GM12801 (cell line): Measurements from ENCODE around the gene FREM2.

Source experiments
- TF ChIP-seq, protein P1 (sequence below): IDR thresholded peaks from one replicate; pipeline ENCODE4 v1.5.1; 2011; ENCODE audit warnings: control low read depth; ENCODE audit not compliant: insufficient read length; ENCODE audit errors: extremely low read depth

FREM2 gene, protein sequence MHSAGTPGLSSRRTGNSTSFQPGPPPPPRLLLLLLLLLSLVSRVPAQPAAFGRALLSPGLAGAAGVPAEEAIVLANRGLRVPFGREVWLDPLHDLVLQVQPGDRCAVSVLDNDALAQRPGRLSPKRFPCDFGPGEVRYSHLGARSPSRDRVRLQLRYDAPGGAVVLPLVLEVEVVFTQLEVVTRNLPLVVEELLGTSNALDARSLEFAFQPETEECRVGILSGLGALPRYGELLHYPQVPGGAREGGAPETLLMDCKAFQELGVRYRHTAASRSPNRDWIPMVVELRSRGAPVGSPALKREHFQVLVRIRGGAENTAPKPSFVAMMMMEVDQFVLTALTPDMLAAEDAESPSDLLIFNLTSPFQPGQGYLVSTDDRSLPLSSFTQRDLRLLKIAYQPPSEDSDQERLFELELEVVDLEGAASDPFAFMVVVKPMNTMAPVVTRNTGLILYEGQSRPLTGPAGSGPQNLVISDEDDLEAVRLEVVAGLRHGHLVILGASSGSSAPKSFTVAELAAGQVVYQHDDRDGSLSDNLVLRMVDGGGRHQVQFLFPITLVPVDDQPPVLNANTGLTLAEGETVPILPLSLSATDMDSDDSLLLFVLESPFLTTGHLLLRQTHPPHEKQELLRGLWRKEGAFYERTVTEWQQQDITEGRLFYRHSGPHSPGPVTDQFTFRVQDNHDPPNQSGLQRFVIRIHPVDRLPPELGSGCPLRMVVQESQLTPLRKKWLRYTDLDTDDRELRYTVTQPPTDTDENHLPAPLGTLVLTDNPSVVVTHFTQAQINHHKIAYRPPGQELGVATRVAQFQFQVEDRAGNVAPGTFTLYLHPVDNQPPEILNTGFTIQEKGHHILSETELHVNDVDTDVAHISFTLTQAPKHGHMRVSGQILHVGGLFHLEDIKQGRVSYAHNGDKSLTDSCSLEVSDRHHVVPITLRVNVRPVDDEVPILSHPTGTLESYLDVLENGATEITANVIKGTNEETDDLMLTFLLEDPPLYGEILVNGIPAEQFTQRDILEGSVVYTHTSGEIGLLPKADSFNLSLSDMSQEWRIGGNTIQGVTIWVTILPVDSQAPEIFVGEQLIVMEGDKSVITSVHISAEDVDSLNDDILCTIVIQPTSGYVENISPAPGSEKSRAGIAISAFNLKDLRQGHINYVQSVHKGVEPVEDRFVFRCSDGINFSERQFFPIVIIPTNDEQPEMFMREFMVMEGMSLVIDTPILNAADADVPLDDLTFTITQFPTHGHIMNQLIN (N-terminal part only)

DNA sequence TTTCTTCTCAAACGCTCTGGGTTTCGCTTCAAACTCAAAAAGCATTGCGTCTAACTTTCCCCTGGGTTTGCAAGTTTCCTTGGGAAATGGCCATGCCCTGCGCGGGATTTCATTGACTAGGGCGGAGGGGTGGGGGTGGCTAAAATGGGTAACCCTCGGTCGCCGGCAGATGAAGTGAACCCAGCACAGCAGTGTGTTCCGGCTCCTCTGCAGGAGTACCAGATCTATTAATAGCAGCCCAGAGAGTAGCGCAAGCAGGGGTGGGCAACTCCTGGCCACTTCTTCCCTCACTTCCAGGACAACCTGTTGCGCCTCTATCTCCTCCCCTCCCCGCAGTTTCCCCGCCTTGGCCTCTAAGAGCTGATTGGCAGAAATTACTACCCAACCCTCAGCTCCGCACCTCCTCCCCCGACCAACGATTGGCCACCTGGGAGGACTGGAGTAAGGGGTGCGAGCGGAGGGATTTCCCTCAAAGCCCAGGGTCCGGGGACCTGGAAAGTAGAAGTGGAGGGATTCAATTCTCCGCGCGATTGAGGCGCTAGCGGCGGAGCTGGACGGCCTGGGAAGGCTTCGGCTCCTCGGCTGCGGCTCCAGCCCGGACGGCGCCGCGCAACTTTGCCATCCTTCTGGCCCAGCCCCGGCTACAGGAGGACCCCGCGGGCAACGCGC is at the start of gene FREM2:
Gene FREM2, plus strand, starts transcription at position 501 of the 669 bp plus-strand sequence. CDS start 268 bp downstream, outside the sequence.
- TF ChIP-seq, protein P1, sequence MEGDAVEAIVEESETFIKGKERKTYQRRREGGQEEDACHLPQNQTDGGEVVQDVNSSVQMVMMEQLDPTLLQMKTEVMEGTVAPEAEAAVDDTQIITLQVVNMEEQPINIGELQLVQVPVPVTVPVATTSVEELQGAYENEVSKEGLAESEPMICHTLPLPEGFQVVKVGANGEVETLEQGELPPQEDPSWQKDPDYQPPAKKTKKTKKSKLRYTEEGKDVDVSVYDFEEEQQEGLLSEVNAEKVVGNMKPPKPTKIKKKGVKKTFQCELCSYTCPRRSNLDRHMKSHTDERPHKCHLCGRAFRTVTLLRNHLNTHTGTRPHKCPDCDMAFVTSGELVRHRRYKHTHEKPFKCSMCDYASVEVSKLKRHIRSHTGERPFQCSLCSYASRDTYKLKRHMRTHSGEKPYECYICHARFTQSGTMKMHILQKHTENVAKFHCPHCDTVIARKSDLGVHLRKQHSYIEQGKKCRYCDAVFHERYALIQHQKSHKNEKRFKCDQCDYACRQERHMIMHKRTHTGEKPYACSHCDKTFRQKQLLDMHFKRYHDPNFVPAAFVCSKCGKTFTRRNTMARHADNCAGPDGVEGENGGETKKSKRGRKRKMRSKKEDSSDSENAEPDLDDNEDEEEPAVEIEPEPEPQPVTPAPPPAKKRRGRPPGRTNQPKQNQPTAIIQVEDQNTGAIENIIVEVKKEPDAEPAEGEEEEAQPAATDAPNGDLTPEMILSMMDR: no peak

DNA sequence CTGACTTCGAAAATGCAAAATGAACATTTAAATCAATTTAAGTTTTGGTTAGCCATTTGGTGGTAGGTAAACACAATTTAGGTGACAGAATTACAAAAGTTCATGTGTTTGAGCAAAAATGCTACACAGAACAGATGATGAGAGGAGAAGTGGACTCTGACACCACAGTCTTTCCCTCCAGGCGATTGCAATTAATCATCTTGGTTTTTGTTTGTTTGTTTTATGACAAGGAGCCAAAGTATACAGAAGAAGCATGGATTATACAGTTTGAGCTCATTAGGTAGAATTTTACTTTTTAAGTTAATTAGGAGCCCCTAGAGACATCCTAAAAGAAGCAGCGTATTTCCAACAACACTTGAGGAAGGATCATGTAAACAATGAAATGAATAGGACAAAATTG is 49.3 kb upstream of the FREM2 start:
- TF ChIP-seq, protein P1: no peak

DNA sequence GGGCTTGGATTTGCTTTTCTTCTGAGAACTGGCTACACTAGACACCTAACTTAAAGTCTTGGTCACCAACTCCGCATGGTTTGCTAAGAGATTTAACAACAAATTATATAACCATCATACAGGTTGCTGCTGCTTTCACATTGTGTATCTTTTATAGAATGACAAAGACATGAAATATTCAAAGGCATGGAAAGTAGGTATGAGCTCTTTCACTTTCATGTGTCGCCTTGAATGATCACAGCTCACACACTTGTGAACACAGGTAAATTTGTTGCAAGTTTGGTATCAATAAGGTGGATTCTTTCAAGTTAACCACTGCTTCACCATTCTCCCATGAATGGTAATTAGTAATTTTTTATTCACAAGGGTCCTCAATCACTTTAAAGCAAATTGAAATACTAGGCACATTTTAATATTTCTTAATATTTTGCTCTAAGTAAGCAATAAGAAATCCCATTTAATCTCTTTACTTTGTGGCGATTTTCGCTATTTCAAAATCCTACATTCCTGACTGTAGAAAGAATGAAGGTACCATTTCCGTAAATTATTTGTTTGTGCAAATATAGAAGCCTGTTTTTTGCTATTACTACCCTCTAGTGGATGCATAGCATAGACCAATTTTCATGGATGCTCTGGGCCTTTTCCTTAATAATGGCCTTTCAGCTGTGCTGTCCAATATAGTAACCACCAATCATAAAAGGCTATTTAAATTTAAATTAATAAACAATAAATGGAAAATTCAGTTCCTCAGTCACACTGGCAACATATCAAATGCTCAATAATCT is 45.5 kb upstream of the FREM2 start:
- TF ChIP-seq, protein P1: no peak

DNA sequence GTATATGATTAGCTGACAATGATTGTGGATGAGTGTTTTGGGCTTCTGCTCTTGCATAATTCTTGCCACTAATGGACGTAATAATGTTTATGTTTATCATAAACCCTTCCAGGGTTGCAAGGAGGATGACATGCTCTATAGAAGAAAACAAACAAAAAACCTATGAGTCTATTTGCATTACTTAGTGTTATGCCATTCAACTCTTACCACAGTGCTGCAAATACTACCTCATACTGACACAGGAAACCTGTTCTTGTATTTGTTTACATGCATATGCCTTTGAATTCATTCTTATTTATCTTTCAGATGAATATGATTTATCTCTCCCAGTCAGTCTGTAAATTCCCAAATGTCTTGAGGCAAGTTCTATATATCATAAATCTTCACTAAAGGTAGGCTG is 39.6 kb upstream of the FREM2 start:
- TF ChIP-seq, protein P1: no peak

DNA sequence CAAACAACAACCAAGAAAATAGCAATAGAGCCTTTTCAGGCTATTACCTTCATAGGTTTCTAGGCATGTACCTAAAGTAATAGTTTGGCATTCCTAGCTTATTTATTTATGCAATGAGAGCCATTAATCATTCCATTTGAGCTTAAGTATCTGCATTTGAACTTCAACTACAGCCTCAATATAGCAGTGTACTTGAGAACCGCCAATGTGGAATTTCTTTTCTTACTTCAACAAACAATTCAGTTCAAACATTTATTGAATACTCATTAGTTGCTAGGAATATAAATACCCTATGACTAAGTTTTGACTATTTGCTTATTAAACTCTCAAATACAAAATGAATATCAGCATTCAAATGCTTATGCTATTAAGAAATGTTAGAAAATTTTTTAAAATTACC is 38.0 kb upstream of the FREM2 start:
- TF ChIP-seq, protein P1: no peak

DNA sequence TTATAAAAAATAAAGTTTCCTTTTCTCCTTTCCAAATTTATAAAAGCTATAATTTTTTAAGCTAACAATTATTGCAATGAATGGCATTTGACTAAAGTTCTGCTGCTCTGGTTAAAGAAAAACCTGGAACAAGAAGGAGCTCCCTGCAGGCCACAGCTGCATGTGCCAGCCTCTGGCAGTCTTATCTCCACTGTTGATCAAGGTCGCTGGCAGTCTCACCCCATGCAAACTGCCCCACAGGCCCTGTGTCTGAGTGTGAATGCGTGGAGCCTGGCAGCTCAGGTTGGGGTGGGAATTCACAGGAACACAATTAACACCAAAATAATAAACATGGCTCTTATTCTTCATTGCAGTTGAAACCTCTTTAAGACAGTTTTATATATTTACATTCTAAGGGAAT is 30.2 kb upstream of the FREM2 start:
- TF ChIP-seq, protein P1: no peak
